H1 (cell line): ENCODE results near the gene TXNIP. TPM values are rescaled to one million over a fixed set of nuclear protein-coding genes. Genes with fewer than 3 reads are reported as not detected.

Experiments
- CBX8 ChIP-seq: fragments of 300-800, 300-1000 bp; sonication (generic); IDR thresholded peaks from 2 replicates; pipeline ENCODE4 v1.7.1; 2016; ENCODE audit warnings: low read depth, low read length, borderline replicate concordance
- CHD7 ChIP-seq: fragments of 300-600 bp; sonication (generic); IDR thresholded peaks from 2 replicates; pipeline ENCODE4 v1.7.1; 2012; ENCODE audit warnings: low read length, moderate library complexity, mild to moderate bottlenecking, inconsistent platforms; ENCODE audit not compliant: insufficient replicate concordance
- E2F6 ChIP-seq: IDR thresholded peaks from 2 replicates; pipeline ENCODE4 v1.6.1; 2012; ENCODE audit warnings: inconsistent platforms
- EZH2 ChIP-seq: fragments of 200-600 bp; sonication (generic); IDR thresholded peaks from 2 replicates; pipeline ENCODE4 v1.7.1; 2012; ENCODE audit warnings: low read depth, mild to moderate bottlenecking, moderate library complexity, low read length, inconsistent platforms; ENCODE audit not compliant: severe bottlenecking
- NANOG ChIP-seq: IDR thresholded peaks from 2 replicates; pipeline ENCODE4 v1.6.1; 2011; ENCODE audit warnings: low read length, low read depth, mild to moderate bottlenecking, inconsistent platforms; ENCODE audit not compliant: insufficient read depth, poor library complexity, severe bottlenecking
- SAP30 ChIP-seq: fragments of 300-600 bp; sonication (generic); IDR thresholded peaks from 2 replicates; pipeline ENCODE4 v1.7.1; 2012; ENCODE audit warnings: low read length, moderate library complexity, mild to moderate bottlenecking, inconsistent platforms; ENCODE audit not compliant: insufficient read depth, insufficient replicate concordance
- SIN3A ChIP-seq, 2 experiments: IDR thresholded peaks in 1 of 2; conservative IDR thresholded peaks in 1 of 2; 2 replicates each; pipeline ENCODE4 v1.6.1; 2011 to 2012; ENCODE audit warnings: low read length in 2 of 2, improper control_type of control experiment in 1 of 2, low read depth in 1 of 2, mild to moderate bottlenecking in 1 of 2
- SIX5 ChIP-seq: IDR thresholded peaks from 2 replicates; pipeline ENCODE4 v1.6.1; 2011; ENCODE audit warnings: mild to moderate bottlenecking, low read depth, low read length
- polyA plus RNA-seq, 7 experiments: library from polyadenylated mRNA; depleted of rRNA in 3 of 7; stranded (reverse) in 5 of 7; unstranded in 2 of 7; fragments of >200 nt in 5 of 7; fragments of 200-250 nt in 2 of 7; gene quantifications; 1 replicate in 5 of 7; 2 replicates in 1 of 7; 4 replicates in 1 of 7; pipeline versions ENCODE4 v1.2.1 to v1.2.3, GENCODE V29; 2011 to 2013; ENCODE audit warnings: missing spikeins in 2 of 7, mixed read lengths in 2 of 7
- total RNA-seq: library from RNA; stranded (reverse); fragmentation: NEBNext Ultra II Directional; extraction: Animal tissue kit (Norgen Biotek cat#: 25700); gene quantifications from 2 replicates; pipeline ENCODE4 v1.2.1, GENCODE V29; 2021

Gene TXNIP
- total and polyA plus RNA-seq, 2 of the 8 experiments (the other 6 are each of a cell fraction or from before 2014, with no cell fraction given): 12.3 to 56.8 TPM

GRCh38 chr1:145956361-145956760 lies 40.0 kb downstream of the TXNIP start (continued):
- TF ChIP-seq CHD7 (no peak), E2F6 (no peak), CBX8 (no peak), SAP30 (no peak), EZH2 (no peak), SIN3A (conservative IDR thresholded peaks at IDR 0.05 in 1 of 2, IDR thresholded peaks at IDR 0.05 in 1 of 2; ENCODE audit: low read depth in 1 of 2, low read length in 2 of 2) (no peak), NANOG (no peak), SIX5 (no peak)
